Cardiac fibroblast (primary cell): ENCODE measurements around the gene PAPPA.

ENCODE experiments used
- DNase-seq, 2 donors: peaks; one replicate each; pipeline versions ENCODE4 v3.0.0 to v3.0.0-alpha.2; 2010; ENCODE audit warnings: low read depth in 2 of 2
- H3K4me3 ChIP-seq, 2 donors: replicated peaks in 1 of 2; 1 replicate in 1 of 2; 2 replicates in 1 of 2; pipeline ENCODE4 v1.5.1; 2011; ENCODE audit warnings: low read depth in 2 of 2, low read length in 2 of 2, mild to moderate bottlenecking in 2 of 2, moderate library complexity in 1 of 2
- TF ChIP-seq, protein P1 (sequence below): IDR thresholded peaks from one replicate; pipeline ENCODE4 v1.5.1; 2011; ENCODE audit warnings: low read depth, mild to moderate bottlenecking, low read length, inconsistent platforms

The PAPPA gene

GRCh38 chr9:116178481-116179211 is 25.1 kb downstream of the PAPPA start:
- TF ChIP-seq, protein P1, sequence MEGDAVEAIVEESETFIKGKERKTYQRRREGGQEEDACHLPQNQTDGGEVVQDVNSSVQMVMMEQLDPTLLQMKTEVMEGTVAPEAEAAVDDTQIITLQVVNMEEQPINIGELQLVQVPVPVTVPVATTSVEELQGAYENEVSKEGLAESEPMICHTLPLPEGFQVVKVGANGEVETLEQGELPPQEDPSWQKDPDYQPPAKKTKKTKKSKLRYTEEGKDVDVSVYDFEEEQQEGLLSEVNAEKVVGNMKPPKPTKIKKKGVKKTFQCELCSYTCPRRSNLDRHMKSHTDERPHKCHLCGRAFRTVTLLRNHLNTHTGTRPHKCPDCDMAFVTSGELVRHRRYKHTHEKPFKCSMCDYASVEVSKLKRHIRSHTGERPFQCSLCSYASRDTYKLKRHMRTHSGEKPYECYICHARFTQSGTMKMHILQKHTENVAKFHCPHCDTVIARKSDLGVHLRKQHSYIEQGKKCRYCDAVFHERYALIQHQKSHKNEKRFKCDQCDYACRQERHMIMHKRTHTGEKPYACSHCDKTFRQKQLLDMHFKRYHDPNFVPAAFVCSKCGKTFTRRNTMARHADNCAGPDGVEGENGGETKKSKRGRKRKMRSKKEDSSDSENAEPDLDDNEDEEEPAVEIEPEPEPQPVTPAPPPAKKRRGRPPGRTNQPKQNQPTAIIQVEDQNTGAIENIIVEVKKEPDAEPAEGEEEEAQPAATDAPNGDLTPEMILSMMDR, result no peak
- no peak overlapping the region for H3K4me3 ChIP-seq
- peak; percentile 35 to 56 for DNase-seq

DNA sequence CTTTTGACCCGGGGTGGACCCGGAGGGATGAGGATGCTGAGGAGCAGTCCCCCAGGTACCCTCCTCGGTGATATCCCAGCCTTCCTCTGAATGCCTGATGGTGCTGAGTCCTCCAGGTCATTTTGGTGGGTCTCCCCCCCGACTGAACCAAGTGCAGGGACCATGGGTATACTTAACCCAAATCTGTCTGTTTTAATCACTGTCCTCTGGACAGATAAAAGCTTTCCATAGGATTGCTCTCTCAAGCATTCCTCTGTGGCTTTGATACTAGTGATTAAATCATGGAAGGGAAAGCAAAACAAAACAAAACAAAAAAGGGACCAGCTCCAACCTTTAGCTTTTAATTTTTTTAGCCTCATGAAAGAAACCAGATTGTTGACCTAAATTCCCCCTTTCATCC is 26.0 kb downstream of the PAPPA start:
- TF ChIP-seq, protein P1, result no peak
- H3K4me3 ChIP-seq, result no peak overlapping the region
- DNase-seq, result no peak

DNA sequence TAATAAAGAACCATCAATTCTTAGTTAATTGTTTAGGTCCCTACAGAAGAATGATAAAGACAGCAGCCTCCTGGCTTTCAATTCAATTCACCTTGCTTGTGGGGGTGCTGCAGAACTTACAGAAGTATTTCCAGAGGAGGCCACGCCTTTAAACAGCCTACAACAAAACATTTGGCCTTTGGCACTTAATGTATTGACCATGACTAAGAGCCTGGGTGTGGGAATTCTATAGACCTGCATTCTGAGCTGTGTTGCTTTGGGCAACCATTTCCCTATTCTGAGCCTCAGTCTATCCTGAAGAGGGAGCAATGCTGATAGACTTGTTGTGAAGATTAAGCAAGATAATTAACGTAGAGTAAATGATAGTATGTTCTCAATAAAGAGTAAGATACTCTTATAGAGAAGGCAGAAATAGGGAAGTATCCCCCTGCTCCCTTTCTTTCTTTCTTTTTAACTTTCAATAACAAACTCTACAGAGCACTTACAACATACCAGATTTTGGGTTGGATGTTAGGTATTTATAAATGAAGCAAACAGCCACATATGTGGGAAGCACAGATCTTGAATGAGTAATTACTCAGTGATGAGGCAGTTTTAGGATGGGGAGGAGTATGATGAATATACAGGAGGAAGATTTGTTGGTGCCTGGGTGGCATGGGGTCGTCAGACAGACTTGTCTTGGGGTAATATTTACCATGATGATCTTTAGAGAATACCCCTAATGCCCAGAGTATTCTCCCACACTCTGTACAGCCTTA is 28.4 kb downstream of the PAPPA start:
- TF ChIP-seq, protein P1, result no peak
- DNase-seq, result peak in 1 of 2 donors; percentile 61
- no peak overlapping the region for H3K4me3 ChIP-seq

DNA sequence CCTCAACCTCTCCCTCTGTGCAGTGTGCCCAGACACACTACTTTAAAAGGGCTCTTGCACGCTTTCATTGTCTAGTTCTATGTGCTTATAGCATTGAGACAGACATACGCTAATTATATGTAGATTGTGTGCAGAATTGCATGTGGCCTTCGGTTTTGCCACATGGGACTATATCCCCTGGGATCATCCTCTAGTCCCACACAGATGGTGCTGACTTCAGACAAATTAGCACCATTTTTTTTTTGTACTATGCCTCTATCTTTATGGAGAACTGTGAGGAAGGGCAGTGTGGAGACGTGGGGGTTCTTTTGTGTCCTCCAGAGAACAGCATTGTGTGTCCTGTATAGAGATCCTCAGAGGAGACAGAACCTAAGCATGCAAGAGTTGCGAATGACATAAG is 29.3 kb downstream of the PAPPA start:
- H3K4me3 ChIP-seq, result no peak overlapping the region
- no peak for DNase-seq
- TF ChIP-seq, protein P1, result no peak

DNA sequence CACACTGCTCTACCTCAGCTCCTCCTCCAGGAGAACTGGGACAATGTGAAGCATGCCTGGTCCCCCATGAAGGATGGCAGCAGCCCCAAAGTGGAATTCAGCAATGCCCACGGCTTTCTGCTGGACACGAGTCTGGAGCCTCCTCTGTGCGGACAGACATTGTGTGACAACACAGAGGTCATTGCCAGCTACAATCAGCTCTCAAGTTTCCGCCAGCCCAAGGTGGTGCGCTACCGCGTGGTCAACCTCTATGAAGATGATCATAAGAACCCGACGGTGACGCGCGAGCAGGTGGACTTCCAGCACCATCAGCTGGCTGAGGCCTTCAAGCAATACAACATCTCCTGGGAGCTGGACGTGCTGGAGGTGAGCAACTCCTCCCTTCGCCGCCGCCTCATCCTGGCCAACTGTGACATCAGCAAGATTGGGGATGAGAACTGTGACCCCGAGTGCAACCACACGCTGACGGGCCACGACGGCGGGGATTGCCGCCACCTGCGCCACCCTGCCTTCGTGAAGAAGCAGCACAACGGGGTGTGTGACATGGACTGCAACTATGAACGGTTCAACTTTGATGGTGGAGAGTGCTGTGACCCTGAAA is 34.1 kb downstream of the PAPPA start:
- no peak overlapping the region for H3K4me3 ChIP-seq
- no peak for DNase-seq
- TF ChIP-seq, protein P1, result no peak

DNA sequence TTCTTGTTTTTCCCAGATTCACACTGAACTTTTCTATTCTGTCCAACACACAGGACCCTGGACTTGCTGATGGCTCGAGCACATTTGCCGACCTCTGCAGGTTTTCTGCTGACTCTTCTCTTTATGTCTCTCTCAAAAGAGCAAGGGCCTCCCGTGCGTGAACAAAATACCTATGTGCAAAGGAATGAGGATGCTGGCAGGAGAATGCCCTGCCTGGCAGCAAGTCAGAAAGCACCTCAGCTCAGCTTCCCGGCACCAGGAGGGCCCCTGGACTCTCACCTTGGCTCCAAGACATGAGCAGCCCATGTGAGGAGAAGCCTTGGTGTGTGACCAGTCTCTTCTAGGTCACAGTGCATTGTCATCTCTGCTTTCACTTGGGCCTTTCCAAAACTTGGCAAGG is 36.1 kb downstream of the PAPPA start:
- TF ChIP-seq, protein P1, result no peak
- DNase-seq, result no peak
- H3K4me3 ChIP-seq, result no peak overlapping the region
